GM19452 (cell line): ENCODE measurements around the gene FLOT1.
A peak's percentile ranks its signal among the peaks of the same experiment; 100 is the strongest.
"Not testable (repeated sequence)": the region's sequence is repeated elsewhere in the genome, so short reads cannot be mapped to it uniquely, and the experiment has no call there.

Experiments
- ATAC-seq: cut with Tn5 transposase; IDR thresholded peaks from one replicate; pipeline ENCODE4 v1.9.1; 2021; ENCODE audit not compliant: unreplicated experiment

The FLOT1 gene

DNA sequence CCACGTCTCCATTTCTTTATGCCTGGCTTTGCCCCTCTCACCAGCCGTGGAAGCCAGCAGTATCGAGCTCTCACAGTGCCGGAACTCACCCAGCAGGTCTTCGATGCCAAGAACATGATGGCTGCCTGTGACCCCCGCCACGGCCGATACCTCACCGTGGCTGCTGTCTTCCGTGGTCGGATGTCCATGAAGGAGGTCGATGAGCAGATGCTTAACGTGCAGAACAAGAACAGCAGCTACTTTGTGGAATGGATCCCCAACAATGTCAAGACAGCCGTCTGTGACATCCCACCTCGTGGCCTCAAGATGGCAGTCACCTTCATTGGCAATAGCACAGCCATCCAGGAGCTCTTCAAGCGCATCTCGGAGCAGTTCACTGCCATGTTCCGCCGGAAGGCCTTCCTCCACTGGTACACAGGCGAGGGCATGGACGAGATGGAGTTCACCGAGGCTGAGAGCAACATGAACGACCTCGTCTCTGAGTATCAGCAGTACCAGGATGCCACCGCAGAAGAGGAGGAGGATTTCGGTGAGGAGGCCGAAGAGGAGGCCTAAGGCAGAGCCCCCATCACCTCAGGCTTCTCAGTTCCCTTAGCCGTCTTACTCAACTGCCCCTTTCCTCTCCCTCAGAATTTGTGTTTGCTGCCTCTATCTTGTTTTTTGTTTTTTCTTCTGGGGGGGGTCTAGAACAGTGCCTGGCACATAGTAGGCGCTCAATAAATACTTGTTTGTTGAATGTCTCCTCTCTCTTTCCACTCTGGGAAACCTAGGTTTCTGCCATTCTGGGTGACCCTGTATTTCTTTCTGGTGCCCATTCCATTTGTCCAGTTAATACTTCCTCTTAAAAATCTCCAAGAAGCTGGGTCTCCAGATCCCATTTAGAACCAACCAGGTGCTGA, 18.4 kb downstream of the FLOT1 start:
- not testable (repeated sequence) for ATAC-seq

DNA sequence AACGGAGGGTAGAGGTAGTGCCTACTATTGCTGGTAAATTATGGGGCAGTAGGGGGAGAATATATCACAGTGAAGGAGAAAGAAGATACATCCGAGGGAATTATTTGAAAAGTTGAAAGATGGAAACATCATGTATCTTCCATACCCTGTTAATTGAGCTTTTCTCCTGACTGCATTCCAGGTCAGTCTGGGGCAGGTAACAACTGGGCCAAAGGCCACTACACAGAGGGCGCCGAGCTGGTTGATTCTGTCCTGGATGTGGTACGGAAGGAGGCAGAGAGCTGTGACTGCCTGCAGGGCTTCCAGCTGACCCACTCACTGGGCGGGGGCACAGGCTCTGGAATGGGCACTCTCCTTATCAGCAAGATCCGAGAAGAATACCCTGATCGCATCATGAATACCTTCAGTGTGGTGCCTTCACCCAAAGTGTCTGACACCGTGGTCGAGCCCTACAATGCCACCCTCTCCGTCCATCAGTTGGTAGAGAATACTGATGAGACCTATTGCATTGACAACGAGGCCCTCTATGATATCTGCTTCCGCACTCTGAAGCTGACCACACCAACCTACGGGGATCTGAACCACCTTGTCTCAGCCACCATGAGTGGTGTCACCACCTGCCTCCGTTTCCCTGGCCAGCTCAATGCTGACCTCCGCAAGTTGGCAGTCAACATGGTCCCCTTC, 19.2 kb downstream of the FLOT1 start:
- not testable (repeated sequence) for ATAC-seq

DNA sequence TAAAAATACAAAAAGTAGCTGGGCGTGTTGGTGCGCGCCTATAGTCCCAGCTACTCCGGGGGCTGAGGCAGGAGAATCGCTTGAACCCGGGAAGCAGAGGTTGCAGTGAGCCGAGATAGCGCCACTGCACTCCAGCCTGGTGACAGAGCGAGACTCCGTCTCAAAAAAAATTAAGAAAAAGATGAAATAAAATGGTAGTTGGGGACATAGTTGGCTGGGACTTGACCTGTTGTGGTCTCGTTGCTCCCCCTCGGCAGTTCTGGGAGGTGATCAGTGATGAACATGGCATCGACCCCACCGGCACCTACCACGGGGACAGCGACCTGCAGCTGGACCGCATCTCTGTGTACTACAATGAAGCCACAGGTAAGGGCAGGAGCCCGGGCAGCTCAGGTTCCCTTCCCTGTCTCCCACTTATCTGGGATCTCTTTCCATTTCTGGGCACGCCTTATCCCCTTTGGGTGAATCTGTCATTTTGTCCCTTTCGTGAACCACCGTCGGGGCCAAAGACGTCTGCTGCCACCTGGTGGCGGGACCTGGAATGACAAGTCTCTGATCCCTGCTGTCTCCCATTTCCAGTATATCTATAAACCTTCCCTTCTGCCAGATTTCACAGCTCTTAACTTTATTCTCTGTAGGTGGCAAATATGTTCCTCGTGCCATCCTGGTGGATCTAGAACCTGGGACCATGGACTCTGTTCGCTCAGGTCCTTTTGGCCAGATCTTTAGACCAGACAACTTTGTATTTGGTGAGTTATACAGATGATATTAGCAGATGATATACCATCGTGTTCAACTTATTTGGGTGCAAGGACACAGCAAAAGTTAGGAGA, 20.0 kb downstream of the FLOT1 start:
- ATAC-seq = no peak

DNA sequence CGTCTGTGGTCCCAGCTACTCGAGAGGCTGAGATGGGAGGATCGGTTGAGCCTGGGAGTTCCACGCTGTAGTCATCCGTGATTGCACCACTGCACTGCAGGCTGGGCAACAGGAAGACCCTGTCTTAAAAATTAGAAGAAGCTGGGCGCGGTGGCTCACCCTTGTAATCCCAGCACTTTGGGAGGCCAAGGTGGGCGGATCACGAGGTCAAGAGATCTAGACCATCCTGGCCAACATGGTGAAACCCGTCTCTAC, 20.5 kb downstream of the FLOT1 start:
- not testable (repeated sequence) for ATAC-seq

DNA sequence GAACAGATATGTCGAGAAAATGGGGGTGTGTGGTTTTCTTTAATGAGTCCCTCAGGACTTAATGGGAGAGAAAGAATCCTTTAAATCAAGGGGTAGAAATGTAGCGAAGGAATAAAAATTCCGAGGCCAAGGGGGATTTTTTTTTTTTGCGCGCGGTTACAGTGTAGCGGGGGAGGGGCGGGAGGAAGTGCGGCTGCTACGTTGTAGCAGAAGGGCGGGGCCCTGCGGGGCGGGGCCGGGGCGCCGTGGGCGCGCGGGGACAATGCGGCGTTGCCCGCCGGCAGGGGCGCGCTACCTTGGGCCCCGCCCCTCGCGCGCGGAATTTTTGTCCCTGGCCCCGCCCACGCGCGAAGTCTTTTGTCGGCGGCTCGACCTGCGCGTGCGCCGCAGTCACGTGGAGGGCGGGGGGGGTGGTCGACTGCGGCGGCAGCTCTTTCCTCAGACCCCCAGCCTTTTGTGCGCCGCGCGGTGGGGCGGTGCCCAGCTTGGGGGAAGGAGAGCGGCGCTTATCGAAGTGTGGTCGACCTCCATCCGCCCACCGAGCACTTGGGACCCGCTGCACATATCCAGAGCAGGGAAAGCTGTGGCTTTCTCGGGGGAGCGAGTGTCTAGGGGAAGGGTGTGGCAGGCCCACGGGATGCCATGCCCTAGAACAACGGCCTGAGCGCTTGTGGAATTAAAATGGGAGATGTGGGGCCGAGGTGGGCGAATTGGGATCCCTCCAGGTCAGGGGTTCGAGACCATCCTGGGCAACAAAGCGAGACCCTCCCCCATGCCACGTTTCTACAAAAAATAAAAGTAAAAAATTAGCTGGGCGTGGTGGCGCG, 21.1 kb downstream of the FLOT1 start:
- peak; percentile 27 for ATAC-seq

DNA sequence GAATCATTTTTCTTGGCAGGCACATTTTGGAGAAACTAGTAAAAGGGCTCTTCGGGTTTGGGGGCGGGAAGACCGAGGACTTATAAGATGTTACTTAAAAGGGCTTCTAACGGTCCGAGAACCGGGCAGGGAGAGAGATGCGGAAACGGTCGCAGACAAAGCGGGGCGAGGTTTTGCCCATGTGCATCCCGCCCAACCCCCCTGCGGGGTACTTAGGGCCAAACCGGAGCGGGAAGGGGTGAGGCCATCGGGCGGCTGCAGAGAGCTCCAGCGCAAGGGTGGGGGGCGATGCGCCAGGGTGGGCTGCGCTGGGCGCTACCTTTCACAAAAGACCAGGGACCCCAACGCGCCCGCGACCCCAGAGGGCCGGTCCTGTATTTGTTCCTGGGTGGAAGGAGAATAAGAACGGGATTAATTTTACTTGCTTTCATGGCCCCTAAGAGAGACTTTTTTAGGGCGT, 21.7 kb downstream of the FLOT1 start:
- no peak for ATAC-seq

DNA sequence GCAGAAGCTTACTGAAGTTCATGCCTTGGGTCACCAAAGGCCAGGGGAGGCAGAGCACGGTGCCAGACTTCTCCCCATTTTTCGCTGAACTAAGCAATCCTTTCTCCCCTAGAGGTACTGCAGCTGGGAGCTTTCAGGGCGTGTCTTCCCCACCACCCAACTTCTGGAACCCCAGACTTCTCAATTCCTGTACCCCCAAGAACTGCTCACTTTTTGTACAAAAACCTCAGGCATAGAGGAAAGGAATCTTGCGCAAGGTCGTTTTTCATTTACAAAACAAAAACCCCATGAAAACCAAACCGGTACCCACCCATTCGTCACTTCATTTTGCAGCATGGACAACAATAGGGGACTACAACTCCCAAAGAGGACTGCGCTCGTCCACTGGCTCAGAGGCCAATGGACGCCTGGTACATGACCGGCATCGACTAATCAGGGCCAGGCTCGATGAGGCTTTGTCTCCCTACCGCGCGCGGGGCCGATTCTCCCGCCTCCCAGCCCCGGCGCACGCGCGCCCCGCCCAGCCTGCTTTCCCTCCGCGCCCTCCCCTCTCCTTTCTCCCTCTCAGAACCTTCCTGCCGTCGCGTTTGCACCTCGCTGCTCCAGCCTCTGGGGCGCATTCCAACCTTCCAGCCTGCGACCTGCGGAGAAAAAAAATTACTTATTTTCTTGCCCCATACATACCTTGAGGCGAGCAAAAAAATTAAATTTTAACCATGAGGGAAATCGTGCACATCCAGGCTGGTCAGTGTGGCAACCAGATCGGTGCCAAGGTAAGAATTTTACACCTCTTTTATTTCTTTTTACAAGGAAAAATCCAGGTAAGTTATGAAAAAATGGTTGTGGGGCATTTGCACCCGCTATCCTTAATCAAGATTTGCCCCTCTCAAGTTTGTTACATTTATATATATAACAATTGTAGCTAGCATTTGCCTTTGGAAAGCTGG, 22.4 kb downstream of the FLOT1 start, which contains the start of gene TUBB:
TSS of gene TUBB (plus strand) at position 562 of the 947 bp plus-strand sequence. CDS start at position 717, 155 bp downstream.
- peak; percentile 40 for ATAC-seq

DNA sequence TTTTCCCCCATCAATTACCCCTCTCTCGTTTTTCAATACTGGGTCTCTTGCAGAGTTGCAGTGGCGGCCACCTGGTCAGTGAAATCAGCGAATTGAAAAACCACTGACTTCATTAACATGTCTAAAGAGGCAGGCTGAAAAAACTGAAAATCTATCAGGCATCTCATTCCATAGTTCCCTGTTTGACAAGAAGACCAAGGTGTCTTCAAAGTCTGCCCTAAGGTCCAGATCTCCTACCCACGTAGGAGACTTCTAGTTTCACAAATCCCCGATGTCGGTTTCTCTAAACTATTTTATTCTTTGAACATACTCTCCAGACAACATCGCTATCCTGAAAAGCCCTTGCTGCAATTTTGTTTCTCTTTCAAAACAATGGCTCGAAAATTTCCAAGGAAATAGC, 23.1 kb downstream of the FLOT1 start:
- ATAC-seq = no peak

DNA sequence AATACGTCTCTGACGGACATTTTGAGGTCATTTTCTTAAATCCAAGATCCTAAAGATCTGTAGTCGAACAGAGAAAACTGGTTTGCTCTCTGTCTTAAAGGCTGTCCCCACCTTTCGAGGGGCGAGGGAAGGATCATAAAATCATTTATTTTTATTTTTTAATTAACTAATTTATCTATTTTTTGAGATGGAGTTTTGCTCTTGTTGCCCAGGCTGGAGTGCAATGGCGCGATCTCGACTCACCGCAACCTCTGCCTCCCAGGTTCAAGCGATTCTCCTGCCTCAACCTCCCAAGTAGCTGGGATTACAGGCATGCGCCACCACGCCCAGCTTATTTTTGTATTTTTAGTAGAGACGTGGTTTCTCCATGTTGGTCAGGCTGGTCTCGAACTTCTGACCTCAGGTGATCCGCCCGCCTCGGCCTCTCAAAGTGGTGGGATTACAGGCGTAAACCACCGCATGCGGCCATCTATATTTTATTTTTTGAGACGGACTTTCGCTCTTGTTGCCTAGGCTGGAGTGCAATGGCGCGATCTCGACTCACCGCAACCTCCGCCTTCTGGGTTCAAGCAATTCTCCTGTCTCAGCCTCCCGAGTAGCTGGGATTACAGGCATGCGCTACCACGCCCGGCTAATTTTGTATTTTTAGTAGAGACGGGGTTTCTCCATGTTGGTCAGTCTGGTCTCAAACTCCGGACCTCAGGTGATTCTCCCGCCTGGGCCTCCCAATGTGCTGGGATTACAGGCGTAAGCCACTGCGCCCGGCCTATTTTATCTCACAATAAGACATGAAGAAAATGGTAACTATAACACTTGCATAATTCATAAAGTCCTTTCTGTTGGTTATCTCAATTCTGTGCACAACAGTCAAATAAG, 24.4 kb downstream of the FLOT1 start:
- ATAC-seq = not testable (repeated sequence)

DNA sequence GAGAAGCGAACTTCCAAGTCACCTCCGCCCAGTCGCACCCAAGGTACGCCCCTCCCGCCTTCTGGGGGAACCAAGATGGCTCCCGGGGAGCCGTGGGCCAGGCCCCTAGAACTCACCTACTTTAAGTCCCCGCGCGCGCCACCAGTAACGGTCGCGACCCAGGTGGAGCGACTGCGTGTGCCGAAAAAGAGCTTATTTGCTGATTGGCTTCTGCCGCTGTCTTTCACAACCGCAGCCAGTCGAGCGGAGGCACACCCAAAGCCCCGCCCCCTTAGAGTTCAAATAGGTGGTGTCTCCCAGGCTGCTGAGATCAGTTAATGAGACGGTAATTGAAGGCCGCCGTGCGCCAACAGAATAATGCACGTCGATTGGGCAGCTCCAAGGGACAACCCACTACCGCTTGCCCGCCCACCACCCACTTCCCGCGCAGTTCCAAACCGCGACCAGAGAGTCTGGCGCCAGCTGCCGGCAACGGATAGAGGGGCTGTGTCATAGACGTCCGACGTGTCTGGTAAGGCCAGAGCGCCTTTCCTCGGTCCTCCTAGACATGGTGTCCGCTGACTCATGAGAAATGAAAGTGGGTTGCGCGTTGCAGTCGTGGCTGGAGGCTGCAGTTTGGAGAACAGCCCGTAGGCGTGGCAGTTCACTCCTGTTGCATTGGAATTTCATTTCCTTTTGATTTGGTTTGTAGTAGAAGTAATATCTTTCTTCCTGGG, 25.2 kb downstream of the FLOT1 start, which contains the start of gene MDC1:
TSS of gene MDC1 (minus strand) at position 153 of the 716 bp plus-strand sequence. CDS start 2,106 bp downstream, outside the sequence.
- ATAC-seq = peak; percentile 58

DNA sequence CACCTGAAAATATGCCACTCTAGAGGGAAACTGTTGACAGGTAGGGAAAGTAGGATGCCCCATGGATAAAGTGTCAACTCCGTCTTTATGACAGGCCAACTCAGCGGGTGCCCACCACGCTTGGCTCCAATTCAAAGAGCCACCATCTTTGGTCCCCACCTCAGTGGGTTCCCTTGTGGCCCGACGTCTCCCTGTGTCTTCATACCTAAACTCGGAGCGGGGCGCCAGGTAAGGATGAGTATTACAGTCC, 25.7 kb downstream of the FLOT1 start:
- no peak for ATAC-seq

DNA sequence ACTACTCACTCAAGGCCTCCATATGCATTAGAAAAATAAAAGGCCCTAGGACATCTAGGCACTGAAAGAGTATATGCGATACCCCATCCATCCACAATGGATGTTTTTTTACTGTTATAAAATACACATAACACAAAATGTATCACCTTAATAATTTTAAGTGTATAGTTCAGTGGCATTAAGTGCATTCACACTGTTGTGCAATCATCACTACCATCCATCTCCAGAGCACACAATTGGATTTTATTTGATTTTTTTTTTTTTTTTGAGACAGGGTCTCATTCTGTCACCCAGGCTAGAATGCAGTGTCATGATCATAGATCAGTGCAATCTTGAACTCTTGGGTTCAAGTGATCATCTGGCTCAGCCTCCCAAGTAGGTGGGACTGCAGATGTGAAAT, 28.2 kb downstream of the FLOT1 start:
- ATAC-seq = no peak

DNA sequence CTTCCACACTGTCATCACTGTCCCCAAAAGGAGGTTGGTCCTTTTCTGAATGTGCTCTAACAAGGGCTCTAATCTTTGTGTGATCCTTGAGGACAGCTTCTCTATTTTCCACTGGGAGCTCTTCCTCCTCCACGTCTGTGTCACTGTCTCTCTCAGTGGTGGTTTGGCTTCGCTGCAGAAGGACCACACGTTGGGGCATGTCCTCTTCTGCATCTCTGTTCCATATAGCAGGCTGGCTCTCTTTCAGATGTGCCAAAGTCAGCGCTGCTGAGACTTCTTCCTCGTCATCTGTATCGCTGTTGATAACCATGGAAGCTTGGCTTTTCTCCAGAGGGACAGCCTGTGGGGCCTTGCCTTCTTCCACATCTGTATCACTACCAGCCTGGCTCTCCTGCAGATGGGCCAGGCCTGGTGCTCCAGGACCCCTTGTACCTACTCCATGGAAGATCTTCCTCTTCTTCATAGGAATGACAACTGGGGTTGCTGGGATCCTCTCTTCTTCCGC, 30.0 kb downstream of the FLOT1 start:
- ATAC-seq = no peak

DNA sequence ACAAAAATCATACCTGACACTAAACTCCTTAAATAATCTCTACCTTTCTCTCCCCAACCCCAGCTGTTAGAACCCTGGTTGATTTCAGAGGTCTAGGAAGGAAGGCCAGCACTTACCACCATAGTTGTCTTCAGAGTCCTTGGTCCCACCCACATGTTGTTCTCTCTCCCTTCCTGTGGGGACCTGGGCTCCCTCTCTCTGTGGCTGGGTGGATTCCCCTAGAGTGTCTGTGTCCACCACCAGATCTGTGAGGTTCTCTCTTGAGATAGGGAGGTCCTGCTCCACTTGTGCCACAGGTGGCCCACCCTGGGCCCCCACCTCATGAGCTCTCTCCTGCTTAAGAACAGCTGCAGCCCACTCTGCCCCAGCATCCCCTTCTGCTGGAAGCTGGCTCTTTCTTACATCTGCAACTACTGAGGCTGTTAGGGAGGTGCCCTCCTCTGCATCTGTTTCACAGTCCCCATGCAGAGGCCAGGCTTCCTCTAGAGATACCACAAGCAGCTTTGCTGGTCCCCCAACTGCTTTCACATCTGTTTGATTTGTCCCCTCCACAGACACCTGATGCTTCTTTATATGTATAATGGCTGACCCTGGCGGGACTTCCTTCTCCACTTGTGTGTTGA, 30.6 kb downstream of the FLOT1 start:
- ATAC-seq = no peak

DNA sequence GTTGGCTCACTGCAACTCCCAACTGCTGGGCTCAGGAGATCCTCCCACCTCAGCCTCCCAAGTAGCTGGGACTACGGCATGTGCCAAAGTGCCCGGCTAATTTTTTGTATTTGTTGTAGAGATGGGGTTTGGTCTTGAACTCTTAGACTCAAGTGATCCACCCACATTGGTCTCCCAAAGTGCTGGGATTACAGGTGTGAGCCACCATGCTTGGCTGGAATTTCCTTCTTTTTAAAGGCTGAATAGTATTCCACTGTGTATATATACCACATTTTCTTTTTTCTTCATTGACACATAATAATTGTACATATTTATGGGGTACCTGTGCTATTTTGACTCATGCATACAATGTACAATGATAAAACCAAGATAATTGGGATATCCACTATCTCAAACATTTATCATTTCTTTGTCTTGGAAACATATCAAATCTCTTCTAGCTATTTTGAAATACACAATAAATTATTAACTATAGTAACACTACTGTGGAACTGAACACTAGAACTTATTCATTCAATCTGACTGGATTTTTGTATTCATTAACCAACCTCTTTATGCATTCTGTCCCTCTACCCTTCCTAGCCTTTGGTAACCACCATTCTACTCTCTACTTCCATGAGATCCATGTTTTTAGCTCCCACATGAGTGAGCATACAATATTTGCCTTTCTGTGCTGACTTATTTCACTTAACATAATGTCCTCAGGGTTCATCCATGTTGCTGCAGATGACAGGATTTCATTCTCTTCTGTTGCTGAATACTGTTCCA, 33.2 kb downstream of the FLOT1 start:
- no peak for ATAC-seq

DNA sequence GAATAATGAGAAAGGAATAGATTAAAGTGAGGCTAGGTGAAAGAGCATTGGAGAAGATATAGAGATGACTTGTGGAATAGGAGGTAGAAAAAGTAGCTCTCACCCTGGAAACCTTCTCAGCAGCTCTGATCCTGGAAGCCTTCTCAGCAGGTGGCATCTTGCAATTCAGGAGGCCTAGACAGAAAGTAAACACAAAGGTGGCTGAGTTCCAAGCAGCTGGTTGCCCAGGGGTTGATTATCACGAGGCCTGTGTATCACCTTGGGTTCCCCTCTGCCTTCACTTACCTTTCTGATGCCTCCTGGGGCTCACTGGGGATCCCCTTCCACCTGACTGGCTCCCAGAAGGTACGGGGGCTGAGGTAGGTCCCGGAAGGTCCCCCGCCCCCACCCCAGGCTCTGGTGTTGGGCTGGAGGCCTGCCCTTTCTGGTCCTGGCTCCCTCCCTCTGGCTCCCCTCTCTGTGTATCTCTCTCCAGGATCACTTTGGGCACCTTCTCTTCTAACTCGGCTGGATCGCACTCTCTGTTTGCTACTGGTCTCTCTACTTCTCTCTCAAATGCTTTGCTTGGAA, 35.1 kb downstream of the FLOT1 start:
- ATAC-seq = no peak
